Measurements from ENCODE around the gene RABGAP1L.

- TF ChIP-seq CTCF (IDR thresholded peaks at IDR 0.05; ENCODE audit: insufficient read depth, low read length, poor library complexity, severe bottlenecking) (no peak), EZH2phosphoT487 (conservative IDR thresholded peaks at IDR 0.05; ENCODE audit: low read length) (no peak)
Measured at GRCh38 chr1:174812016-174812415, 652.7 kb downstream of the RABGAP1L start.
